ENCODE measurements around the gene XXYLT1. TPM values are rescaled to one million over a fixed set of nuclear protein-coding genes. Genes with fewer than 3 reads are reported as not detected.
"Not testable (repeated sequence)": the region's sequence is repeated elsewhere in the genome, so short reads cannot be mapped to it uniquely, and the experiment has no call there.

Gene XXYLT1
- total RNA-seq, 2 experiments from 2014 or later = 17.2 to 19.6 TPM

GRCh38 chr3:195039180-195039843 is 231.6 kb downstream of the XXYLT1 start:
- DNase-seq (ENCODE audit: low spot score) = no peak
- no peaks in the 10 kb centered on the region for H4K20me1 ChIP-seq (ENCODE audit: insufficient read depth, low read length)
- no TSS peak for BruUV-seq (replicated peaks)
- no peaks in the 10 kb centered on the region for H3K9me3 ChIP-seq (ENCODE audit: low read length)
- no peak overlapping the region for H3K4me2 ChIP-seq (ENCODE audit: low read length)
- H3K4me3 ChIP-seq (ENCODE audit: low read depth, low read length, poor library complexity, severe bottlenecking) = no peak overlapping the region
- no peak overlapping the region for H2AFZ ChIP-seq (ENCODE audit: low read length)
- intact Hi-C loops (cut with micrococcal nuclease; ENCODE audit: unreplicated experiment) = no loop called here
- peaks cover 14% of the 10 kb centered on the region for H3K4me1 ChIP-seq (ENCODE audit: insufficient read depth, low read length, poor library complexity, severe bottlenecking)
- H3K79me2 ChIP-seq (ENCODE audit: insufficient read depth, low read depth, low read length) = no peaks in the 10 kb centered on the region
- H3K9me2 ChIP-seq (ENCODE audit: insufficient read depth, low read length) = no peaks in the 10 kb centered on the region
- no peaks in the 10 kb centered on the region for H3K36me3 ChIP-seq (ENCODE audit: insufficient read depth, low read length)
- ChIA-PET CTCF (ENCODE audit: unreplicated experiment) (interaction anchor here (0.8 kb wide), 1 partner anchor 352 kb away, joined by 5 read pairs; no protein-coding TSS in a partner anchor), POLR2A (interaction anchor here (0.6 to 1.4 kb wide), 2 partner anchors 9 to 767 kb away, joined by 3 read pairs; no protein-coding TSS in a partner anchor)
- TF ChIP-seq, protein P1, sequence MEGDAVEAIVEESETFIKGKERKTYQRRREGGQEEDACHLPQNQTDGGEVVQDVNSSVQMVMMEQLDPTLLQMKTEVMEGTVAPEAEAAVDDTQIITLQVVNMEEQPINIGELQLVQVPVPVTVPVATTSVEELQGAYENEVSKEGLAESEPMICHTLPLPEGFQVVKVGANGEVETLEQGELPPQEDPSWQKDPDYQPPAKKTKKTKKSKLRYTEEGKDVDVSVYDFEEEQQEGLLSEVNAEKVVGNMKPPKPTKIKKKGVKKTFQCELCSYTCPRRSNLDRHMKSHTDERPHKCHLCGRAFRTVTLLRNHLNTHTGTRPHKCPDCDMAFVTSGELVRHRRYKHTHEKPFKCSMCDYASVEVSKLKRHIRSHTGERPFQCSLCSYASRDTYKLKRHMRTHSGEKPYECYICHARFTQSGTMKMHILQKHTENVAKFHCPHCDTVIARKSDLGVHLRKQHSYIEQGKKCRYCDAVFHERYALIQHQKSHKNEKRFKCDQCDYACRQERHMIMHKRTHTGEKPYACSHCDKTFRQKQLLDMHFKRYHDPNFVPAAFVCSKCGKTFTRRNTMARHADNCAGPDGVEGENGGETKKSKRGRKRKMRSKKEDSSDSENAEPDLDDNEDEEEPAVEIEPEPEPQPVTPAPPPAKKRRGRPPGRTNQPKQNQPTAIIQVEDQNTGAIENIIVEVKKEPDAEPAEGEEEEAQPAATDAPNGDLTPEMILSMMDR (conservative IDR thresholded peaks at IDR 0.05; ENCODE audit: low read length) = no peak
- TF ChIP-seq EZH2phosphoT487 (IDR thresholded peaks at IDR 0.05; ENCODE audit: borderline replicate concordance, low read depth, low read length) = no peak
- H3K27ac ChIP-seq (ENCODE audit: low read depth, low read length, poor library complexity, severe bottlenecking) = no peak overlapping the region

DNA sequence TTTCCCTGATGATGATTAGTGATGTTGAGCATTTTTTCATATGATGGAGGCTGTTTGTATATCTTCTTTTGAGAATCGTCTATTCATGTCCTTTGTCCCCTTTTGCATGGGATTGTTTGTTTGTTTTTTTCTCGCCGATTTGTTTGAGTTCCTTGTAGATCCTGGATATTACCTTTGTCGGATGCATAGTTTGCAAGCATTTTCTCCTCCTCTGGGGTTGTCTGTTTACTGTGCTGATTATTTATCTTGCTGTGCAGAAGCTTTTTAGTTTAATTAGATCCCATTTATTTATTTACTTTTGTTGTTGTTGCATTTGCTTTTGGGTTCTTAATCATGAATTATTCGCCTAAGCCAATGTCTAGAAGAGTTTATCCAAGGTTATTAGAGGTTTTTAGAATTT is 232.8 kb downstream of the XXYLT1 start:
- intact Hi-C loops (cut with micrococcal nuclease; ENCODE audit: unreplicated experiment) = no loop called here
- no peak overlapping the region for H2AFZ ChIP-seq (ENCODE audit: low read length)
- H3K9me3 ChIP-seq (ENCODE audit: low read length) = no peaks in the 10 kb centered on the region
- no TSS peak for BruUV-seq (replicated peaks)
- TF ChIP-seq EZH2phosphoT487 (IDR thresholded peaks at IDR 0.05; ENCODE audit: borderline replicate concordance, low read depth, low read length) = no peak
- TF ChIP-seq, protein P1 (conservative IDR thresholded peaks at IDR 0.05; ENCODE audit: low read length) = no peak
- CTCF ChIA-PET (ENCODE audit: unreplicated experiment) = no interaction called here
- H3K36me3 ChIP-seq (ENCODE audit: insufficient read depth, low read length) = no peaks in the 10 kb centered on the region
- H3K4me3 ChIP-seq (ENCODE audit: low read depth, low read length, poor library complexity, severe bottlenecking) = no peak overlapping the region
- POLR2A ChIA-PET = no interaction called here
- DNase-seq (ENCODE audit: low spot score) = no peak
- H4K20me1 ChIP-seq (ENCODE audit: insufficient read depth, low read length) = no peaks in the 10 kb centered on the region
- no peak overlapping the region for H3K27ac ChIP-seq (ENCODE audit: low read depth, low read length, poor library complexity, severe bottlenecking)
- H3K4me1 ChIP-seq (ENCODE audit: insufficient read depth, low read length, poor library complexity, severe bottlenecking) = peaks cover 14% of the 10 kb centered on the region
- no peaks in the 10 kb centered on the region for H3K79me2 ChIP-seq (ENCODE audit: insufficient read depth, low read depth, low read length)
- H3K9me2 ChIP-seq (ENCODE audit: insufficient read depth, low read length) = no peaks in the 10 kb centered on the region
- no peak overlapping the region for H3K4me2 ChIP-seq (ENCODE audit: low read length)

- H3K9me3 ChIP-seq (ENCODE audit: low read length); DNase-seq (ENCODE audit: low spot score); intact Hi-C loops (cut with micrococcal nuclease; ENCODE audit: unreplicated experiment); CTCF ChIA-PET (ENCODE audit: unreplicated experiment); H3K9me2 ChIP-seq (ENCODE audit: insufficient read depth, low read length); H2AFZ ChIP-seq (ENCODE audit: low read length); H3K27ac ChIP-seq (ENCODE audit: low read depth, low read length, poor library complexity, severe bottlenecking); POLR2A ChIA-PET; H3K4me3 ChIP-seq (ENCODE audit: low read depth, low read length, poor library complexity, severe bottlenecking); BruUV-seq (replicated peaks); H3K36me3 ChIP-seq (ENCODE audit: insufficient read depth, low read length); H3K4me2 ChIP-seq (ENCODE audit: low read length); H4K20me1 ChIP-seq (ENCODE audit: insufficient read depth, low read length); H3K79me2 ChIP-seq (ENCODE audit: insufficient read depth, low read depth, low read length): not testable (repeated sequence)
- peaks cover 14% of the 10 kb centered on the region for H3K4me1 ChIP-seq (ENCODE audit: insufficient read depth, low read length, poor library complexity, severe bottlenecking)
Observed at GRCh38 chr3:195037586-195037985, 233.4 kb downstream of the XXYLT1 start.

Measured in OCI-LY7 (cell line).